HG03139 (cell line): ENCODE data around the gene JAK1.
"Not testable (repeated sequence)": the region's sequence is repeated elsewhere in the genome, so short reads cannot be mapped to it uniquely, and the experiment has no call there.

ENCODE experiments used
- ATAC-seq: cut with Tn5 transposase; IDR thresholded peaks from one replicate; pipeline ENCODE4 v1.9.1; 2021; ENCODE audit not compliant: unreplicated experiment

Gene JAK1

DNA sequence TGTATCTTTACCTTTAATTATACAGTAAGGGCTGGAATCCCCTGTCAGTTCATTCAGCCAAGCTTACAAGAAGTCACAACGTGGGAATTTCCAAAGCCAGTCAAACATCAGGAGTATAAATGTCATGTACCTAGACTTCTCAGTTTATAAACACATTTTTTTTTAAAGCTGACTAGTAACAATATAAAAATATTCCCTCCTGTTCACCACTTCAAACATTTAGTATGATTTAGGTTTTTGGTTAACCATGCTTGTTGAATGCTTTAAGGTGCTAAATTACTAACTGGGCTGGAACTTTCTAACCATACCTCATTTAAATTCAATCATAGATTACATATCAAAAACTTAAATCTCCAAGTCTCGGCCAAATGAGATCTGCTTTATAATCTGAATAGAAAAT is 44.0 kb downstream of the JAK1 start:
- ATAC-seq, result no peak

DNA sequence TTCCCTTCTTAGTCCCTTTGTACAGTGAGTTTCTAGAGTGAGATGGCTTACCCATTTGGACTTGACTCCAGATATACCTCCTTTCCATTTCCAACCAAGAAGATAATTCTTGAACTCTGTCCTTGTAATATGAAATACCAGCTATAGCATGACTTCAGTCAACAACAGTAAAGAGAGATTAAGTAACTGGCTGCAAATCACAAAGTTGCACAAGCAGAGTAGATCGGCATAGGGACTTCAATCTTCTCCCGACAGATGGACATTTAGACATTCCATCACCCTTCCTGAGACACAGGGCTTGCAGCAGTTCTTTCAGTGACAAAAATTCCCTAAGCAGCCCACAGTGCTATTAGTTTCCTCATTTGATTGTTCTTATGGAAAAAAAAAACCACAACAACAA is 44.6 kb downstream of the JAK1 start:
- ATAC-seq, result no peak

DNA sequence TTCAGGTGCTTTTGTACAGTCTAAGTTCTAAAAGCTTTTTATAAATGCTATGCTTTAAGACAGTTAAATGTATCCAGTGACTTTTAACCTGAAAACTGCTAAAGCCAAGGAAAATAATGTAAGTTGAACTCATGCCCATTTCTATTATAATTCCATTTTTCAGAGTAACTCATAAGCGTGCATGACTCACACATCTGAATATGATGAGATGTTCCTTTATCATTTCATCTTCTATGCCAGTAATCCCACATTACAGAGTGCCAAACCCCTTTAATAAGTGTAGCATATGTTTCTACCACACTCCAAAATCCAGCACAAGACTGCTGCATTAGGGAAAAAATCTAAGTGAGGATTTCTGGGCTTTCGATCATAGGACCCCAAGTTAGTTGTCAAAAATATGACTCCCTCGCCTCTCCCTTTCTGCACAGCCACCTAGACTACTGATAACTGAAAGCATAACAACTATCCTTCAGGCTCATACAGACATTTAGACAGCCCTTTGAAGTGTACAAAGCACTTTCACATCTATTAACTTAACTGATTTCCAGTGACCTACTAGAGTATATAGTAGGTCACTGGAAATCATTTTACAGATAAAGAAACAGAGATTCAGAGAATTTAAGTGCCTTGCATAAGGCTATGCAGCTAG is 45.3 kb downstream of the JAK1 start:
- ATAC-seq, result no peak

DNA sequence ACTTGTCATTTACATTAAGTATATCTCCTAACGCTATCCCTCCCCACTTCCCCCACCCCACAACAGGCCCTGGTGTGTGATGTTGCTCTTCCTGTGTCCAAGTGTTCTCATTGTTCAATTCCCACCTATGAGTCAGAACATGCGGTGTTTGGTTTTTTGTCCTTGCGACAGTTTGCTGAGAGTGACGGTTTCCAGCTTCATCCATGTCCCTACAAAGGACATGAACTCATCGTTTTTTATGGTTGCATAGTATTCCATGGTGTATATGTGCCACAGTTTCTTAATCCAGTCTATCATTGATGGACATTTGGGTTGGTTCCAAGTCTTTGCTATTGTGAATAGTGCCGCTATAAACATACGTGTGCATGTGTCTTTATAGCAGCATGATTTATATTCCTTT is 47.2 kb downstream of the JAK1 start:
- ATAC-seq, result not testable (repeated sequence)

DNA sequence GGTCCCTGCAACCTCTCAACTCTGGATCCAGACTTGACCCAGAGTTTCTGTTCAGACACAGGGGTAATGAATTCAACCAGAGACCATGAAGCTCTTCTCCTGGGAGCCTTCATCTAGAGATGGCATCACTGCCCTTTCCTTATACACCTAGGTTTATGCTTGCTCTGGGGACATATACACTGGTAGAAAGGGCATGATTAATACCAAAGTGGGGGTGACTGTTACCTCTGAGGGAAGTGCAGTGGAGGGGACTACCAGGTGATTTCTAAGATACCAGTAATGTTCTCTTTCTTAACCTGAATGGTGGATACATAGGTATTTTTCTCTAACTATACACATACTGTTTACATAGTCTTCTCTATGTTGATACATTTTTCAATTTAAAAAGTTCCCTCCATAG is 48.4 kb downstream of the JAK1 start:
- no peak for ATAC-seq

DNA sequence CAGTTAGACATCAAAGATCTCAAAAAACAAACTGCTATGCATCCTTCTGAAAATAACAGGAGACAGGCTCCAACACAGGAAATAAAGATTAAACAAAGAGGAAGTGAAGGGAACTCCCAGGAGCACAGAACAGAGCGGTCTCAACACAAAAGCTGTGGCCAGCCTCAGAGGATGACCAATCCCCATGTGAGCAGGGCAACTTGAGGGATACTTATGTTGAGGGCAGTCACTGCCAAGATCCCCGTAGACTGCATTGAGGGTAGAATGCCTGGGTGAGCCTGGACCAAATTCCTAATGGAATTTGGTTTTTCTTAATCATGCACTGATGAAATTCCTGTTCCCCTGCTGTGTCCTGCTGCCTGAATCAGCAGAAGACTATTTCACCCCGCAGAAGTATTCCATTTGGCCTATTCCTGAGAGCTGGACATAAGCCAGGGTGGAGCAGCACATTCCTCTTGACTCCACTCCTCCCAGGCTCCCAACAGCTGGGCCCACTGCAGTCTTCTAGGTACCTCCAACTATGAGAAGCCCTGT is 49.0 kb downstream of the JAK1 start:
- no peak for ATAC-seq

DNA sequence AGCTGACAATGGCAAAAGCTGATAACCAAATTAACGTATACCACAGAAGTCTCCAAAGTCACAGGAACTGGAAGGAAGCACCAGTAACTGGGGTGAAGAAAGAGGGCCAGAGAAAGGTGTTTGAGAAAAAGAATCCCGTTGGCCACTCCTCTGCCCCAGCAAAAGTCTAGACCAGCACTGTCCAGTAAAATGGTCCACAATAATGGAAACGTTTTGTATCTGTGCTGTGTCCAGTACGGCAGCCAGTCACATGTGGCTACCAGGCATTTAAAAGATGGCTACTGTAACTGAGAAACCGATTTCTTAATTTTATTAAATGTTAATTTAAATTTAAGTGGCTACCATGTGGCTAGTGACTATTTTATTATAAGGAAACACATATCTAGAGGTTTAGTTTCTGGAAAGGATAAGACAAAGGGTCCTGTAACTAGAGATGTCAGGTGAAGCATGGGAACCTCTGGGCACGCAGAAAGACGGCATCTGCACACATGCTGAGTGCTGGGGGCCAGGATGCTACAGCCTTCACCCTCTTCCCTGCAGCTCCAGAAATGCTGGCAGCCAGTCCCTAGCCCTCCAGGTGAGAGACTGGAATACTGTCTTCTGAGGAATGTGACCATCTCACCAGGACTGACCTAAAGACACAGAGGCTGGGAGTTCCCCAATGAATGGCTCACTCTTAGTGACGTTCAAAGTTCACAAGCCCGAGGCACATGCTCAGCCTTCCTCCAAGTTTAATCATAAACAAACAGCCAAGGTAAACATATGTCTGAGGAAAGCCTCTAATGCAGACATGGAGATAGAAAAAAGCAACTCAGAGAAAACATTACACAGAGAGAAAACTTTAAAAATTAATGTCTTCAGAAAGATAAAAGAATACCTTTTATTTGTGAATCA is 50.7 kb downstream of the JAK1 start:
- no peak for ATAC-seq

DNA sequence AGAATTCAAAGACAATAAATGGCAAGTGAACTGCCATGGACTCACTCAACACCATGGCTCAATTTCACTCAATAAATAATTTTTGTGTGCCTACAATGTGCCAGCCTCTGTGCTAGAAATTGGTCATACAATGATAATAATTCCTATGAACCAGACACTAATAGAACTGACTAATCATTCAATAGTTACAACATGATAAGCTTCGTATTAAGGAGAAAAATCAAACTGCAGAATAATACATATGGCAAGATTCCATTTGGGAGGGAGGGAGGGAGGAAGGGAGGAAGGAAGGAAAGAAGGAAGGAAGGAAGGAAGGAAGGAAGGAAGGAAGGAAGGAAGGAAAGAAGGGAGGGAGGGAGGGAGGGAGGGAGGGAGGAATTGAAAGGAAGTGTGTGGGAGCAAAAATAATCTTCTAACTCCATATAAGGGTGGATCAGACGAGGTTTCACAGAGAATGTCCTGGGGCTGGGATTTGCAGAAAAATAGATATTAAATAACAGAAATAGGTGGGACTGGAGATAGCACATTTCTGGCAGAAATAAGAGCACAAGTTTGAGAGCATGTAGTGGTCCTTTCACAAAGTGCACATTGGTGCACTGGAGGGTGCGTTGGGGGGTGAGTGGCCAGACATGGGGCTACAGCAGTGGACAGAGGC is 52.9 kb downstream of the JAK1 start:
- no peak for ATAC-seq

DNA sequence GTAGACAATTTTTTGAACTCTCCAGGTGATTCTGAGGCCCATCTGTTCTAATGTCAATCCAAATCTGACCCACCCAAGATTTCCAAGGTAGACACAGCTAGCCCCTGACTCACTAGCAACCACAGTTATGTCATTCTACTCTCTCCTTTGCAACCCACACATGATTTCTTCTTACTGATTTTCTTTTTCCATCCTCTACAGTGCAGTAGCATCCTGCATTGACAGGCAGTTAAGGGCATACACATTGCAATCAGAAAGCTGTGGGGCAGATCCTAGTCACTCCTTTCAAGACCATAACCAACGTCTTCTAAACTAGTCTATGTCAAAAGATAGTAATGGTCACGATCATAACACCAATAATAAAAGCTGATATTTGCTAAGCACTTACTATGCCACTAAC is 54.2 kb downstream of the JAK1 start:
- ATAC-seq, result no peak

DNA sequence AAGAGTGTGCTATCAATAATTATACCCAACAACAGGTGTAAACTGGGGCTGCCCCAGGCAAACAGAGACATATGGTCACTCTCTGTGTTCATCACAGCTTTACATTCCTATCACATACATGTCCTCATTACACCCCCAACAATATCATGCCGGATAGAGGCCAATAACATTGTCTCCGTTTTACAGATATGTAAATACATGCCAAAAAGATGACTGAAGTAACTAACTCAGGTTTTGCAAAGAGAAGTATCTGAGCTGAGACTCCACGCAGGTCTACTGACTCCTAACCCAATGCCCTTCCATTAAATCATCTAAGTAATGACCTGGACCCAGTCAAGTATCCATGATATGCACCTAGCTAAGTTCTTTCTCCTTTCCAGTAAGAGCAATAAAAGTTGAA is 55.0 kb downstream of the JAK1 start:
- ATAC-seq, result no peak

DNA sequence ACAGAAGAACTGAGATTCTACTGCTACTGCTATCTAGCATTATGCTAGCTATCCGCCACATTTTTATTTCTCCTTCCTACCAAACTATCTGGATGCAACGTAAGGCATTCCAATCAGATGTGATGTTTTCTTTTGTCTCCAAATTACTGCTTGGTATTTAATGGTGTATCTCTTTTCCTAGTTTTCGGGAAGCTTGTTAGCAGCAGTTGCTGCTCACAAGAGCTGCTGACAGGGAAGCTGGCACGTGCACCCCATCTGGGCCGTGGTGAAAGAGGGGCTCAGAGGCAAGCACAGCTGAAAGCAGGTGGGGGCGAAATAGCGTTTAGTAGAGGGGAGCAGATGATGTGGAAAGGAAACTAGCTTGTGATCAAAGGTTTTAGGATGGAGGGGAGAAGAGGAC is 57.3 kb downstream of the JAK1 start:
- no peak for ATAC-seq

DNA sequence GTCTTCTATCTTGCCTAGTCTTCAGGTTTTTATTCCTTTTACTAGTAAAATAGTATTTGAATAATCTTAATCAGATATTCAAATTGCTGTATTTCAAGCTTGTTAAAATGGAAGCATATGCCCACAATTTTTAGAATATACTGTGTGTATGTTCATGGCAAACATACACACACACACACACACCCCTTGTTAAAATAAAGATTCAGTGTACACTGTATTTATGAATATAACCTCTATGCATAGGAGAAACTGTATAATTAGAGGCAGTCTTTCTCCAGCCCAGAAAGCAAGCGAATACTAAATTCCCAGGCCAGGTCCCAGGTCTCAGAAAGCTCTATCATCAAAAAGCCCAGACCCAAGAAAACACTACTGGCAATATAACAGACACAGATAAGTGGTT is 57.8 kb downstream of the JAK1 start:
- no peak for ATAC-seq

DNA sequence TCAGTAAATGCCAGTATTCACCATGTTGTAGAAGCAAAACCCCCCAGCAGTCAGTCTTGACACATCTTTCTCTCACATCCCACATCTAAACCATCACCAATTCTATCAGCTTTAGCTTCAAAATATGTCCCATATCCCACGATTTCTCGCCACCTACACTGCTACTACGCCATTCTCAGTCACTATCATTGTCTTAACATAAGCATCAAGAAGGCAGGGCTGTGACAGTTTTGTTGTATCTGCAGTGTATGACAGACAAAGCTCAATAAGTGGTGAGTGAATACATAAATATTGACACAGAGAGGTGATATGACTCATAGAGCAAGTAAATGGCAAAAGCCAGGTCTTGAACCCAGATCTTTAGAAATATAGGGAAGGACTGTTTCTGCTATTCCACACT is 59.9 kb downstream of the JAK1 start:
- no peak for ATAC-seq

DNA sequence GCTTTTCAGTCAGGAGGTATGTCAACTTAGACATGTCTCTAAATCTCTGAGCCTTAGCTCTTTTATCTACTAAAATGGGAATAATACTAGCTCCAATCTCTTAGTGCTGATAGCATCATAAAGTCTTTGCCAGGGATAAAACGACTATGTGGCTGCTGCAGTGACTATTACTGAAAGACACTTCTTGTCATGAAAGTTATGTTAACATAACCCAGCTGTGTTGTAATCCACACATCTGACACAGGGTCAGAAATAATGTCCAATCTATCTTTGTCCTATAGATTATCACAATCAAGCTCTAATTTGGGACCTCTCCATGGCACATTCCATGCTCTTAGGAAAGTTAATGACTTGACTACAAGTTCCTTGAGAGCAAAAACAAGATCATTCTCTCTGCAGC is 62.8 kb downstream of the JAK1 start:
- ATAC-seq, result no peak

DNA sequence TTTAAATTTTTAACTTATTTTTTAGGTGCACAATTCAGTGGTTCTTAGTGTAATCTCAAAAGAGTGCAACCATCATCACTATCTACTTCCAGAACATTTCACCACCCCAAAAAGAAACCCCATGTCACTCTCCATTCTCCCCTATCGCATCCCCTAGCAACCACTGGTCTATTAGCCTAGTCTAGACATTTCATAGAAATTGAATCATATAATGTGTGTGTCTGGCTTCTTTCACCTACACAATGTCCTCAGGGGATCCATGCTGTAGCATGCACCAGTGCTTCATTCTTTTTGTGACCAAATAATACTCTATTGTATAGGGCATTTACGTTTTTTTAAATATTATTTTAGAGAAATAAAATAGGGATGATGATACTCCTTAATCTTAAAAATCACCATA is 64.7 kb downstream of the JAK1 start:
- ATAC-seq, result no peak

DNA sequence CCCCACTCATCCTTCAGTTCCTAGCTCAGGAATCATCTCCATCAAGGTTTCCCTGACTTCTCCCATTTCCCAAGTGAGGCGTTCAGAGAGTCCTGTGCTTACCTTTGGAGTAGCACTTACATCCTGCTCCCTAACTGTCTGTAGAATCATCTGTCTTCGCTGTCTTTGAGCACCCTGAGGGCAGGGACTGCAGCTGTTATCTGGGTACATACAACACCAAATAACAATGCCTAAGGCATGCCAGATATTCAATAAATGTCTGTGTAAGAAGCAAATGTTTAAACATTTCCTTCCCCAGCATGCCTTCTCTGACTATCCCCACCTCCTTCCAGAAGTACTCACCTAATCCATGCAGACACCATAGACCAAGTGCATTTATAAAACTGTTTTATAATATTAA is 65.4 kb downstream of the JAK1 start:
- no peak for ATAC-seq

DNA sequence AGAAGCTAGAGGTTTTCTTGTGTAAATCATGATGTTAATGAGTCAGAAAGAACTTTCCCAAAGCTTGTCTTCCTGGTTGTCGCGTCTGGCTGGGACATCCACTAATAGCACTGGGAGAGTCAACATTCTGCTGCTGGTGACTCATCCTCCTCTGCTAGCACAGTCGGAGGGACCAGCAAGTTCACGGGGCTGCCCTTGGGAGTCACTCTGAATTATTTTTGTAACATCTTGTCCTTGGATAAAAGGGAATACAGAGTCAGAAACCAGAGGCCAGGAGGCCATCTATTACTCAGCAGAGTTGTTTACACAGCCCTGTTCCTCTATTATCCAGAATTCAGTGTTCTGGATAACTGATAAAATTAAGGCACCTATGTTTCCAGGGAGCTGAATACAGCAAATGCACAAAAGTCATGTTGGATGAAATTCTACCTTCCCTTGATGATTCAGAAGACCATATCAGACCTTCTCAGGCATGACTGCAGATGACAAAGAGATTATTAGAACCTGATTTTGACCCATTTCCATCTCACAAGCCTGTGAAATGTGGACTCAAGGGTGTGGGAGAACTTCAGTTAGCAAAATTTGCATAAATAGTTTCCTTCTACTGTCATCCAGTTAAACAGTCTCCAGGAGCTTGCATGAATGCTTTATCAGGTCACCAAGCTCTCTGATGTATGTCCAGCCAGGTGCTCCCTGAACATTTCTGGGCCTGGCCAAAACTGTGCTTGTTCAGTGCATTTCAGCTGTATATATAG is 68.1 kb downstream of the JAK1 start:
- ATAC-seq, result peak; percentile 68

DNA sequence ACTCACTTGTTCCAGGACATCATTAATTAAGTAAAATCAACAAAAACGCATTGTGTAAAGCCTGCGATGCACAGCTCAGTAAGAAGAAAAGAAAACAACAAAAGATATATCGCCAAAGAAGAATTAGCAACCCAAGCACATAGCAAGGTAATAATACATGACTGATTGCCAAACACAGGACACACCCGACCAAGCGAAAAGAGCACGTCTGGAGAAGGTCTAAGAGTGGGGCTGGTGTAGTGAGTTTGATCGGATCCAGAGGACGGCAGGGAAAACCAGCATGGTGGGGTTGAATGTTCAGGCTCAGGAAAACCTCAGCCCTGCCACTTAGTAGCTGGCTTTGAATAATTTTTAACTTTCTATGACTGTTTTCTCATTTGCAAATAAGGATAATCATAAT is 69.8 kb downstream of the JAK1 start:
- ATAC-seq, result no peak

DNA sequence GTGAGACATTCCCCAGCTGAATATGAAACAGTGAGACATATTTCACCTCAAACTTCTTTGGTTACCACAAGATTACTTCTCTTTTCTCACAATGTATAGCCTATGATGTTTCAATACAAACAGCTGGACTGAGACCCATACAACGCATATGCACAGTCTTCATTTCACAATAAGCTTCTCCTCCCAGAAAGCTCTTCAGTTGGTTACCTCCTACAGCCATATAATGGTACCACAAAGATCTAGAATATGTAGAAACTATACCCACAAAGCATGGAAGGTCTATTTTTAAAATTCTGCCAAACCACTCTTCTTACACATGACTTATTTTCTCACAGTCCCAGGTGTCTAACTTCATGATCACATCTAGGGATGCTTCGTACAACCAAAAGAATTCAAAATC is 70.8 kb downstream of the JAK1 start:
- peak; percentile 78 for ATAC-seq

DNA sequence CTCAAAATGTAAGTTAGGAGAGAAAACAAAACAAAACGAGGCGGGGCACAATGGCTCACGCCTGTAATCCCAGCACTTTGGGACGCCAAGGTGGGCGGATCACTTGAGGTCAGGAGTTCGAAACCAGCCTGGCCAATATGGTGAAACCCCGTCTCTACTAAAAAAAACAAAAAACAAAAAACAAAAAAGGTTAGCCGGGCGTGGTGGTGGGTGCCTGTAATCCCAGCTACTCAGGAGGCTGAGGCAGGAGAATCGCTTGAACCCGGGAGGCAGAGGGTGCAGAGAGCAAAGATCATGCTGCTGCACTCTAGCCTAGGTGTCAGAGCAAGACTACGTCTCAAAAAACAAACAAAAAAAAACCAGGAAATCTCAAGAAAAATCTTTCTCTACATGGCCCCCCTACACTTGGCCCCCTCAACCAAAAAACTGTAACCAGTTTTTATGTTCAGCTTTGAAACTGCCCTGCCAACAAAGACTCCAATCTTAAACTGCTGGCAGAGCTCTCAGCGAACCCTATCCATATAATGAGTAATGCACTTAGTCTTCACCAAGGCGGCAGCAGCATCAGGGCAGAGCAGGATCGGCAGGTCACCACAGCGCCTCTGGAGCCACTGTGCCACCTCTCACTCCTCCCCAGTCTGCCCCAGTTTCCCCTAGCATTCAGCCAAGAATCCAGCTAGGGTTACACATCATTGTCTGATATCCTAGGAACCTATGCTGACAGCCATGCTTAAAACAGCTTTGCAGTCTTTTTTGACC is 71.7 kb downstream of the JAK1 start:
- ATAC-seq, result no peak
